DOHH2 (cell line): ENCODE results near the gene ZNRF1.

Experiments
- CTCF ChIP-seq: fragments of 200-600 bp; sonication (generic); IDR thresholded peaks from one replicate; pipeline ENCODE4 v1.5.1; 2014; ENCODE audit warnings: antibody characterized with exemption, mild to moderate bottlenecking, low read depth, low read length; ENCODE audit not compliant: poor library complexity, severe bottlenecking
- EZH2phosphoT487 ChIP-seq: fragments of 200-600 bp; sonication (generic); IDR thresholded peaks from 2 replicates; pipeline ENCODE4 v1.6.1; 2017; ENCODE audit warnings: borderline replicate concordance, mild to moderate bottlenecking, antibody characterized with exemption, low read length, moderate library complexity, mixed read lengths

- TF ChIP-seq CTCF (no peak), EZH2phosphoT487 (no peak)
These were observed 11.6 kb downstream of the ZNRF1 start for GRCh38 chr16:75010427-75010826.
